Activated naive CD4-positive, alpha-beta T cell treated with anti-CD3 and anti-CD28 coated beads, Interleukin-2, amount 50 U/mL, for 16 hours (primary cell): ENCODE measurements around the gene TMEM209.
"Not testable (repeated sequence)": the region's sequence is repeated elsewhere in the genome, so short reads cannot be mapped to it uniquely, and the experiment has no call there.

Source experiments
- DNase-seq: peaks from one replicate; pipeline ENCODE4 v3.0.0-alpha.2; 2020

Gene TMEM209

GRCh38 chr7:130205084-130205947 is at the start of gene TMEM209:
Gene TMEM209 (minus strand): TSS chr7:130205406. CDS start chr7:130205375, 31 bp downstream.
- peak; percentile 94 for DNase-seq

- no peak for DNase-seq
Observed at GRCh38 chr7:130254555-130254954, 49.3 kb upstream of the TMEM209 start.

- not testable (repeated sequence) for DNase-seq
Observed at GRCh38 chr7:130249626-130250025, 44.4 kb upstream of the TMEM209 start.

GRCh38 chr7:130248842-130249241 is 43.6 kb upstream of the TMEM209 start:
- not testable (repeated sequence) for DNase-seq

- DNase-seq: not testable (repeated sequence)
Observed at GRCh38 chr7:130246491-130246890, 41.3 kb upstream of the TMEM209 start.

- not testable (repeated sequence) for DNase-seq
Observed at GRCh38 chr7:130243486-130243885, 38.3 kb upstream of the TMEM209 start.

- peak; percentile 70 for DNase-seq
Observed at GRCh38 chr7:130242198-130243014, 37.2 kb upstream of the TMEM209 start.

- DNase-seq: no peak
Observed at GRCh38 chr7:130240240-130240639, 35.0 kb upstream of the TMEM209 start.

GRCh38 chr7:130236361-130236760 is 31.2 kb upstream of the TMEM209 start:
- not testable (repeated sequence) for DNase-seq

- DNase-seq: no peak
Observed at GRCh38 chr7:130234078-130234477, 28.9 kb upstream of the TMEM209 start.

- DNase-seq: no peak
Observed at GRCh38 chr7:130232209-130232608, 27.0 kb upstream of the TMEM209 start.

- DNase-seq: no peak
Observed at GRCh38 chr7:130231792-130232191, 26.6 kb upstream of the TMEM209 start.

GRCh38 chr7:130229981-130230380 is 24.8 kb upstream of the TMEM209 start:
- not testable (repeated sequence) for DNase-seq

- DNase-seq: no peak
Observed at GRCh38 chr7:130228840-130229502, 23.8 kb upstream of the TMEM209 start.

- no peak for DNase-seq
Observed at GRCh38 chr7:130227883-130228575, 22.8 kb upstream of the TMEM209 start.

GRCh38 chr7:130226333-130226732 is 21.1 kb upstream of the TMEM209 start:
- no peak for DNase-seq

GRCh38 chr7:130224923-130225322 is 19.7 kb upstream of the TMEM209 start:
- DNase-seq: not testable (repeated sequence)

- DNase-seq: no peak
Observed at GRCh38 chr7:130224210-130224609, 19.0 kb upstream of the TMEM209 start.

GRCh38 chr7:130223646-130224045 is 18.4 kb upstream of the TMEM209 start:
- DNase-seq: no peak

- no peak for DNase-seq
Observed at GRCh38 chr7:130221746-130222145, 16.5 kb upstream of the TMEM209 start.

GRCh38 chr7:130219871-130220270 is 14.7 kb upstream of the TMEM209 start:
- no peak for DNase-seq

- no peak for DNase-seq
Observed at GRCh38 chr7:130218806-130219620, 13.8 kb upstream of the TMEM209 start.
